ENCODE results near the gene NWD2. TPM values are rescaled to one million over a fixed set of nuclear protein-coding genes. Genes with fewer than 3 reads are reported as not detected.

Gene NWD2
- polyA plus RNA-seq, 1 donor (not counting 4 experiments of a cell fraction or from before 2014, with no cell fraction given) = 0.10 TPM

GRCh38 chr4:37467824-37468223 is 223.3 kb downstream of the NWD2 start:
- no peak for FAIRE-seq
- no peak overlapping the region for H2AFZ ChIP-seq (ENCODE audit: control insufficient read depth, low read length)
- H3K9ac ChIP-seq (ENCODE audit: control insufficient read depth, extremely low read depth, insufficient read depth, low read length) = no peak overlapping the region
- no peaks in the 10 kb centered on the region for H3K79me2 ChIP-seq (ENCODE audit: control insufficient read depth, insufficient read depth, low read length)
- no peaks in the 10 kb centered on the region for H3K36me3 ChIP-seq (ENCODE audit: control insufficient read depth in 2 of 2, extremely low read depth in 1 of 2, insufficient read depth in 2 of 2, low read length in 2 of 2)
- TF ChIP-seq CTCF (optimal IDR thresholded peaks at IDR 0.05 in 1 of 3, IDR thresholded peaks at IDR 0.05 in 1 of 3, conservative IDR thresholded peaks at IDR 0.05 in 1 of 3; ENCODE audit: extremely low read depth in 1 of 3, insufficient read depth in 2 of 3, low read length in 3 of 3) (no peak), EZH2 (IDR thresholded peaks at IDR 0.05; ENCODE audit: low read length) (no peak)
- no peak overlapping the region for H3K4me2 ChIP-seq (ENCODE audit: control insufficient read depth, extremely low read depth, insufficient read depth, low read depth, low read length)
- H3K4me3 ChIP-seq (ENCODE audit: control insufficient read depth in 2 of 3, extremely low read depth in 1 of 3, insufficient read depth in 2 of 3, low read depth in 1 of 3, low read length in 3 of 3) = no peak overlapping the region
- H3K27ac ChIP-seq (ENCODE audit: control insufficient read depth, insufficient read depth, low read length) = no peak overlapping the region
- dilution Hi-C loops (cut with MboI; ENCODE audit: extremely low pct_ligation_motif_present, low sequenced_read_pairs) = no loop called here
- H3K9me3 ChIP-seq (ENCODE audit: control insufficient read depth, low read depth, low read length) = no peaks in the 10 kb centered on the region
- no peak for DNase-seq (ENCODE audit: low read depth, low spot score)
- H3K27me3 ChIP-seq (ENCODE audit: control insufficient read depth, extremely low read depth, insufficient read depth, low read length) = peaks cover 3% of the 10 kb centered on the region
- H4K20me1 ChIP-seq (ENCODE audit: control insufficient read depth, extremely low read depth, insufficient read depth, low read length) = no peaks in the 10 kb centered on the region
- H3K9me1 ChIP-seq (ENCODE audit: control insufficient read depth, extremely low read depth, insufficient read depth, low read length) = no peaks in the 10 kb centered on the region
- H3K4me1 ChIP-seq (ENCODE audit: control insufficient read depth, extremely low read depth, insufficient read depth, low read length) = no peaks in the 10 kb centered on the region

- Histone ChIP-seq H3K4me3 (ENCODE audit: control insufficient read depth in 2 of 3, extremely low read depth in 1 of 3, insufficient read depth in 2 of 3, low read depth in 1 of 3, low read length in 3 of 3) (no peak overlapping the region), H3K4me2 (ENCODE audit: control insufficient read depth, extremely low read depth, insufficient read depth, low read depth, low read length) (no peak overlapping the region), H3K9me3 (ENCODE audit: control insufficient read depth, low read depth, low read length) (no peaks in the 10 kb centered on the region), H3K4me1 (ENCODE audit: control insufficient read depth, extremely low read depth, insufficient read depth, low read length) (no peaks in the 10 kb centered on the region), H3K27ac (ENCODE audit: control insufficient read depth, insufficient read depth, low read length) (no peak overlapping the region), H3K27me3 (ENCODE audit: control insufficient read depth, extremely low read depth, insufficient read depth, low read length) (peaks cover 3% of the 10 kb centered on the region), H3K9ac (ENCODE audit: control insufficient read depth, extremely low read depth, insufficient read depth, low read length) (no peak overlapping the region), H3K79me2 (ENCODE audit: control insufficient read depth, insufficient read depth, low read length) (no peaks in the 10 kb centered on the region), H3K36me3 (ENCODE audit: control insufficient read depth in 2 of 2, extremely low read depth in 1 of 2, insufficient read depth in 2 of 2, low read length in 2 of 2) (no peaks in the 10 kb centered on the region), H2AFZ (ENCODE audit: control insufficient read depth, low read length) (no peak overlapping the region), H3K9me1 (ENCODE audit: control insufficient read depth, extremely low read depth, insufficient read depth, low read length) (no peaks in the 10 kb centered on the region), H4K20me1 (ENCODE audit: control insufficient read depth, extremely low read depth, insufficient read depth, low read length) (no peaks in the 10 kb centered on the region)
- DNase-seq (ENCODE audit: low read depth, low spot score) (no peak), FAIRE-seq (no peak)
- dilution Hi-C loops (cut with MboI; ENCODE audit: extremely low pct_ligation_motif_present, low sequenced_read_pairs) = no loop called here
- TF ChIP-seq EZH2 (IDR thresholded peaks at IDR 0.05; ENCODE audit: low read length) (no peak), CTCF (optimal IDR thresholded peaks at IDR 0.05 in 1 of 3, IDR thresholded peaks at IDR 0.05 in 1 of 3, conservative IDR thresholded peaks at IDR 0.05 in 1 of 3; ENCODE audit: extremely low read depth in 1 of 3, insufficient read depth in 2 of 3, low read length in 3 of 3) (no peak)
Measured at GRCh38 chr4:37469286-37469685, 224.7 kb downstream of the NWD2 start.

Measured in keratinocyte (primary cell).